ENCODE results near the gene LRRK1.

The LRRK1 gene

DNA sequence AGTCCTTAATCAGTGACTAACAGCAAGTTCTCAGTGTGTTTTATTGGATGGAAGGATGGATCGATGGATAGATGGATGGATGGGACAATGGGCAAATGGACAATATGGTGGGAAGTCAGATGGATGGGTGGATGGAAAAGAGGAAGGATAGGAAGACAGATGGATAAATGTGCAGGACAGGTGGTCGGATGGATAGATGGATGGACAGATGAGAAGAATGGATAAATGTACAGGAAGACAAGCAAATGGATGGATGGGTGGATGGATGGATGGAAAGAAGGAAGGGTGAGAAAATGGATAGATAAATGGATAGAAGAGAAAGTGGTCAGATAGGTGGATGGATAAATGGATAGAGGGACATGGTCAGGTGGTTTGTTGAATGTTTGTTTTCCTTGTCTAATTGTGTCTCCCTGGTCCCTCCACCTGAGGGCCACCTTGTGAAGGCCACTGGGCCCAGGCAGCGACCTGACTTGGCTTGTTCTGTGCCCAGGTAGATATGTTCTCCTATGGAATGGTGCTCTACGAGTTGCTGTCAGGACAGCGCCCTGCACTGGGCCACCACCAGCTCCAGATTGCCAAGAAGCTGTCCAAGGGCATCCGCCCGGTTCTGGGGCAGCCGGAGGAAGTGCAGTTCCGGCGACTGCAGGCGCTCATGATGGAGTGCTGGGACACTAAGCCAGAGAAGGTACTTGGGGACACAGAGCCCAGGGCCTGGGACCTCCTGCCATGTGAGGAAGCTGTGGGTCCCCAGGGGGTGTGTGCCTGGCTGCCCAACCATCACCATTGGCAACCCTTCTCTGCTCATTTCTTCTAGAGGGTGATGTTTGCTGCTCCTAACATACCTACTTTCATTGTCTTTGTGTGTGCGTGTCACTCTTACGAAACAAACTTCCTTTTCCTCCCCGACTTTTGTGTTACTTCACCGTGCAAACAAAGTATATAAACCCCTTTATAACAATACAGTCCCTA is 137.5 kb downstream of the LRRK1 start:
- no peak for DNase-seq (ENCODE audit: low read depth)

DNA sequence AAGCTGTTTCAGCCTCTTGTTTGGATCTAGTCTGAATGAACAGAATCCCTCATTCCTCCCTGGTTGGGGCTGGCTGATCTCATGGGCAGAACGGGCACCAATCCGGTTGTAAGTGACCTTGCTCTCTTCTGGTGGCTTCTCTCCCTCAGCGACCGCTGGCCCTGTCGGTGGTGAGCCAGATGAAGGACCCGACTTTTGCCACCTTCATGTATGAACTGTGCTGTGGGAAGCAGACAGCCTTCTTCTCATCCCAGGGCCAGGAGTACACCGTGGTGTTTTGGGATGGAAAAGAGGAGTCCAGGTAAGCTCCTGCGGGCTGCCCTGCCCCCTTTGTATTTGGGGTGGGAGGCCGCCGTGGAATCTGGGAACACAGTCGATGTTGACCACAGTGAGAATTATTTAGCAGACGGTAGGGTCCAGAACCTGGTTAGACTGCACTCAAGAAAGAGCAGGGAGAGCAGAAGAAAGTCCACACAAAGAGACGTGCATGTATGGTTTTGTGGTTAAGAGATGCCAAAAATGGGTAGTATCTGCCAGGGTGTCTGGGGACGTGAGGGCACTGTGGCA is 138.8 kb downstream of the LRRK1 start:
- DNase-seq (ENCODE audit: low read depth), result no peak

DNA sequence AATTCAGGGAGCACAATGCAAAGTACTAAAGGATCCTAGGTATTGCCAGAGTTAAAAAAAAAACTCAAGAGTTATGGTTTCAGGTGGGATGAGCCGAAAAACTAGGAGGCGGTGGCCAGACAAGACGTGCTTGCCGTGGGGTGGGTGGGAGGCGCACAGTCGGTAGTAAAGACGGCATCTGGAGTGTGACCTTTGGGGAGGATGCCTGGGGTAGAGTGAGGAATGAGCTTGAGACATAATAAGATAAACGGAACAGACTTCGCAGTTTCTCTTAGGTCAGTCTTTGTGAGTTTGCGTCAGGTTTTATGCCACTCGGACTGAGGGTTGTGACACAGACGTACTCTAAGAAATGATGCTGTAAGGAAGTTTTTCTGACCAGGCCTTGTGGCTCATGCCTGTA is 139.6 kb downstream of the LRRK1 start:
- no peak for DNase-seq (ENCODE audit: low read depth)

DNA sequence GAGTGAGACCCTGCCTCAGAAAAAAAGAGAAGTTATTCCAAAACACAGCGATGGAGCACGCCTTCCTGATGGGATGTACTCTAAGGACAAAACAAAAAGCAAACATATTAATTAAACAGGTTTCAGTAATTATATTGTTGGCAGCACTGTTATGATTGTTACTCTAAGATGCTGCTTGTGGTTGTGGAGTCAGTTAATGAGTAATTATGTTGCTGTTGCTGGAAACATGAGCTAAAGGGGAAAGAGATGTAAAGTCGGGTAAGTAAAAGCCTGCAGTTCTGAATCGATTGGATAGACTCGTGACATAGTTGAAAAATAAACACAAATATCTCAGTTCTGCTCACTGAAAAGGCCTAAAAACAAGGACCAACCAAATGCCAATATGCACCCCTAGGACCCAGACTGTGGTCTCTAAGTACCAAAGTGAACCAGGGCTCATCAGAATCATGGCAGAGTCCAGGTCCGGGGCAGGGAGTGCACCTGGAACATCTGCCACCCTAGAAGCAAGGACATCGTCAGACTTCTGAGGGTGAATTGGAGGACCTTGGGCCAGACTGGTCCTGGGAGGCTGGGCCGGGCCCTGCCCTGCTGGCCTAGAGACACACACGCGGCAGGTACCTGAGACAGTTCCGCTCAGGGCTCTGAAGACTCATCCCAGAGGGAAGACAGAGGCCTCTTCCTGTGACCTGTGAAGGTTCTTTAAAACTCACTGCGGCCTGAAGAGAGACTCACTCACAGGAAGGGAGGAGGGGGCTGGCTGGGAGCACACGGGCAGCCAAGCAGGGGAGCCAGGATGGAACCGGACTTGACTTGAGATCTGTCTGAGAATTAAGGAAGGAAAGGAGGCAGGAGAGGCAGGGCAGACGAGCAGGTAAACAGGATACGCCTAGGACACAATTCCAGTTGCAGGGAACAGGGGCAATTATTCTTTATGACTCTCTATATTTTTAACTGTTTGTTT is 140.5 kb downstream of the LRRK1 start:
- no peak for DNase-seq (ENCODE audit: low read depth)

DNA sequence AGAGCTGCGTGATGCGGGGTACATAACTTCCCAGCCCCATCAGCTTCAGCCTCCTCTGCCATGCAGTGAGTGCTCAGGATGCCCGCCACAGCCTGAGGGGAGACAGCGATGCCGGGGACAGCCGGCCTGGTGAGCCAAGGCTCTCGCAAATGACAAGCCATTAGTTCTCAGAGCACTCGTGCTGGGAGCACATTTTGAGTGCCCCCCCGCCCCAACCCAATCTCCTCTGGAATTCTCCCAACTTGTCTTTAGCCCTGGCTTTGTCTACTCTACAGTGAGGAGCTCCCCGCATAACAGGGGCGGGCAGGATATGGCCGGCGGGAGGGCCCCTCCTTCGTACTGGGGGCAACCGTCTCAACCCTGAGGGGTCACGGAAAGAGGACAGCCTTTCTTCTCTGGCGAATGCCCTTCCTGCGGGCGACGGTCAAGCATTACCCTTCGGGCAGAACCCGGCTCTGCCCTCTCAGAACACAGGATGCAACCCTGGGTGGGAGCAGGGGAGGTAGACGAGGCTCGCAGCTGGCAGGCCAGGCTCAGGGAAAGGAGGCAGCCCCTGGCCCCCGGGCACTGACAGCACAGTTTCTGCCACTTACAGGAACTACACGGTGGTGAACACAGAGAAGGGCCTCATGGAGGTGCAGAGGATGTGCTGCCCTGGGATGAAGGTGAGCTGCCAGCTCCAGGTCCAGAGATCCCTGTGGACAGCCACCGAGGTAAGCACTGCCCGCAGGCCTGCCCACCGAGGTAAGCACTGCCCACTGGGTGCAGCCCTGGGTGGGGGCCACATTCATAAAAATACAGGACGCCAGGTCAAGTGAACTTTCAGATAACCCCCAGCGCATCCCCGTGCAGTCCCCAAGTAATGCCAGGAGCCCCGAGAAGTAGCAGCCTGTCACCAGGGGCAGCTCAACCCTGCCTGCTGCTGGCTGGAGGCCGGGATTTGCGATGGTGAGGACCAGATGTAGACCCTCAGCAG is 141.7 kb downstream of the LRRK1 start:
- no peak for DNase-seq (ENCODE audit: low read depth)

DNA sequence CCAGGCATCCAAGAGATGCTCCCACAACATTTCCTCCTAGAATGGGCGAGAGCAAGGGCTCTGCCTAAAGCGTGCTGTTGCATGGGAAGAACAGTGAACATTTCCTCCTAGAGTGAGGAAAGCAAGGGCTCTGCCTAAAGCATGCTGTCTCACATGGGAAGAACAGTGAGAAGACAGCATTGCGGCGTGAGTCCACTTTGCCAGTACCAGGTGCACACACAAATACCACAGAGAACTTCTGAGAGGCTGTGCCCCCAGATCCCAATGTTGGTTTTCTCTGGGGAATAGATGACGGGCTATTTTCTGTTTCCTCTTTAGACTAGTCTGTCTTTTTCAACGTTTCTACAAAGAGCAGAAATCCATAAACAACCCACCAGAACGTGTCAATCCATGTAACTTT is 142.9 kb downstream of the LRRK1 start:
- no peak for DNase-seq (ENCODE audit: low read depth)

DNA sequence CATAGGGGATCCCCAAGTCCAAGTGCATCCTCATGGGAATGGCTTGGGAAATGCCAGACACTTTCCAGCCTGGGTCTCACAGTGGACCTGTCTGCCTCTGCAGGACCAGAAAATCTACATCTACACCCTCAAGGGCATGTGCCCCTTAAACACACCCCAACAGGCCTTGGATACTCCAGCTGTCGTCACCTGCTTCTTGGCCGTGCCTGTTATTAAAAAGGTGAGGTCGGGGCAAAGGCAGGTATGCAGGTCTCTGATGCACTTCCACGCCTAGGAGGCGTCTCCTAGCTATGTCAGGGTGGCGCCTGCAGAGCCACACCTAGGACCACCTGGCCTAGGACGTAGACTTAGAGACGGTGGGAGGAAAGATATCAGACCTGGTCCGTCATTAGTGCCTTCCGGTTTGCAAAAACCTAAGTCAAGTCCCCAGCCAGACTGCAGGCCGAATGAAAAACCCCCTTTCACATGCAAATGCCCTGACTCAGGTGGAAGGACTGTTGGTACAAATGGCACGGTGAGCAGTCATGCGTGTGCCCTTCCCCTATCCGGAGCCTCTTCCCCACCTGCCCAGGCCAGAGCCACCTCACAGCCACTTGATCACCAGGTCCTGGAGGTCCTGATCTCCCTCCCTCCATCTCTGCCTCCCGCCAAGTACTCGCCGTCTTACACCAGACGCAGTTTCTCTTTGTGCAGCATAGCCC is 143.5 kb downstream of the LRRK1 start:
- no peak for DNase-seq (ENCODE audit: low read depth)

DNA sequence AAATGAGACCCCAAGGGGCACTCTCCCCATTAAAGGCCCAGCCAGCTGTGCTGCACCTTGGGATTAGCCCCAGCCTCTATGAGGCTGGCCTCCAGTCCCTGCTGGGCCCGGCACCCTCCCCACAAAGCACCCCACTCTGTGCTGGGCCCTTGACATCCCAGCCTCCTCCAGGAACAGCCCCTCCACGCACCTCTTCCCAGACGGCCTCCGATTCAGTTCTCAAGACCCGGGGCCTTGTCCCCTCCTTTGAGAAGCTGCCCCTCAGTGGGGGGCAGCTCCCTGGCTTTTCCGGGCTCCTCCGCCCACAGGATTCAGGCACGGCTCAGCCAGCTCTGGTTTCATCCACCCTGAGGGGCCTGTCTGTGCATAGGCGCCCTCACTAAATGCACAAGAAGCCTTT is 144.1 kb downstream of the LRRK1 start:
- DNase-seq (ENCODE audit: low read depth), result no peak

DNA sequence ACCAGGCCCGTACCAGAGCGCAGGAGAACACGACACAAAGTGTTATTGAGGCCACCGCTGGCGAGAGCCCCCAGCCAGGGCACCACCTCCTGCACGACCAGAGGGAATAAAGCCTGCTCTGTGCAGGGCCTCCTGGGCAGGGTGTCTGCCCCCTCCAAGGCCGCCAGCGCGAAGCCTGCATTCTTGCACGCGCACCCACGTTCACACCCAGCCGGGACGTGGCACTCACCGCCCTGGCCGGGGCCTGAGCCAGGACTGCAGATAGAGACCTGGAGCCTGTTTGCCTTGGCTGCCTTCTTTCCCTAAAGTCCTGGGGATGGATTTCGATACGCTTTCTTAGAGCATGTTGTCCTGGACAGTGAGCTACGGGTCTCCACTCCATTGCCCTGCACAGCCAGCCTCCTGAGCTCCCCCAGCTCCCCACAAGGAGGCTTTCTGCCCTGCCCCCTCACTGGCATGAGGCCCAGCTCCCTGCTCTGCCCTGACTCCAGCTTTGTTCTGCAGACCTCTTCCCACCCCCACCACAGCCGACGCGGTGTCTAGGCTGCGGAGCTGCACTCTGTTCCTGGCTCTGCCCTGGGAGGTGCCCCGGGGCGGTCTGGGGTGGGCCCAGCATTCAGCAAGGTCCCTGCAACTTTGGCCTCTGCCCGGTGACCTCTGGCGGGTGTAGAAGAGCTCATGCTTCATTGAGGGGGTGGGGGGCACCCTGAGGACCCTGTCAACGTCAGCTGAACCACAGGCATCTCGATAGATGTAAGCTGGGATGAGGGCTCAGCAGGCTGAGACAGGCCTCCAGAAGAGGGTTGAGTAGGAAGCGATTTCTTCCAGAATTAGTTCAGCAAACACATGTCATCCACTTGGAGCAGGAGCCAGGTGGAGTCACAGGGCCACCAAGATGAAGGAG is 145.0 kb downstream of the LRRK1 start:
- DNase-seq (ENCODE audit: low read depth), result no peak

DNA sequence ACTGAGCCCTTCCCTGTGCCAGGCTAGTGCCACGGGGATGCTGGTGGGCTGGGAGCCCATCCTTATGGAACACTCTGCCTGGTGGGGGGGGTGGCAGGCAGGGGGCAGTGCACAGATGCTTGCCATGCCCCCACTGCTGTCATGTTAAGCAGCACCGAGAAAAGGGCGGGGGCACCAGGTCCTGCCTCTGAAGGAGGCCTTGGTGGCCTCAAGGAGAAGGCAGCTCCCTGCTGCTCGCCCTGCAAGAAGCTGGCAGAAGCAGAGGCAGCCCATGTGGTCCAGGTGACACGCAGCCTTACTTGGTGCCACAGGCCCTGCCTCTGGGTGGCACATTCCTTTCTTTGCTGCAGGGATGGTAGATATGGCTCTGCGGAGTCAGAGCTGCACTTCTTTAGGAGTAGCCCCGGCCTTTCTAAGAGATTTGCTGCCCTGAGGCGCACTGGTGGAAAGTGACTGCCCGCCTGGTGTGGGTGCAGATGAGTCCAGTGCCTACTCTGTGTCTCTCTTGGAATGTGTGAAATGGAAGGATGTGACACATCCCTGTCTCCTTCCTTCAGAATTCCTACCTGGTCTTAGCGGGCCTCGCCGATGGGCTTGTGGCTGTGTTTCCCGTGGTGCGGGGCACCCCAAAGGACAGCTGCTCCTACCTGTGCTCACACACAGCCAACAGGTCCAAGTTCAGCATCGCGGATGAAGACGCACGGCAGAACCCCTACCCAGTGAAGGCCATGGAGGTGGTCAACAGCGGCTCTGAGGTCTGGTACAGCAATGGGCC is 145.8 kb downstream of the LRRK1 start:
- no peak for DNase-seq (ENCODE audit: low read depth)

DNA sequence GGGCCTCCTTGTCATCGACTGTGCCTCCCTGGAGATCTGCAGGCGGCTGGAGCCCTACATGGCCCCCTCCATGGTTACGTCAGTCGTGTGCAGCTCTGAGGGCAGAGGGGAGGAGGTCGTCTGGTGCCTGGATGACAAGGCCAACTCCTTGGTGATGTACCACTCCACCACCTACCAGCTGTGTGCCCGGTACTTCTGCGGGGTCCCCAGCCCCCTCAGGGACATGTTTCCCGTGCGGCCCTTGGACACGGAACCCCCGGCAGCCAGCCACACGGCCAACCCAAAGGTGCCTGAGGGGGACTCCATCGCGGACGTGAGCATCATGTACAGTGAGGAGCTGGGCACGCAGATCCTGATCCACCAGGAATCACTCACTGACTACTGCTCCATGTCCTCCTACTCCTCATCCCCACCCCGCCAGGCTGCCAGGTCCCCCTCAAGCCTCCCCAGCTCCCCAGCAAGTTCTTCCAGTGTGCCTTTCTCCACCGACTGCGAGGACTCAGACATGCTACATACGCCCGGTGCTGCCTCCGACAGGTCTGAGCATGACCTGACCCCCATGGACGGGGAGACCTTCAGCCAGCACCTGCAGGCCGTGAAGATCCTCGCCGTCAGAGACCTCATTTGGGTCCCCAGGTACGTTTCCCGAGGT is 146.5 kb downstream of the LRRK1 start:
- no peak for DNase-seq (ENCODE audit: low read depth)

DNA sequence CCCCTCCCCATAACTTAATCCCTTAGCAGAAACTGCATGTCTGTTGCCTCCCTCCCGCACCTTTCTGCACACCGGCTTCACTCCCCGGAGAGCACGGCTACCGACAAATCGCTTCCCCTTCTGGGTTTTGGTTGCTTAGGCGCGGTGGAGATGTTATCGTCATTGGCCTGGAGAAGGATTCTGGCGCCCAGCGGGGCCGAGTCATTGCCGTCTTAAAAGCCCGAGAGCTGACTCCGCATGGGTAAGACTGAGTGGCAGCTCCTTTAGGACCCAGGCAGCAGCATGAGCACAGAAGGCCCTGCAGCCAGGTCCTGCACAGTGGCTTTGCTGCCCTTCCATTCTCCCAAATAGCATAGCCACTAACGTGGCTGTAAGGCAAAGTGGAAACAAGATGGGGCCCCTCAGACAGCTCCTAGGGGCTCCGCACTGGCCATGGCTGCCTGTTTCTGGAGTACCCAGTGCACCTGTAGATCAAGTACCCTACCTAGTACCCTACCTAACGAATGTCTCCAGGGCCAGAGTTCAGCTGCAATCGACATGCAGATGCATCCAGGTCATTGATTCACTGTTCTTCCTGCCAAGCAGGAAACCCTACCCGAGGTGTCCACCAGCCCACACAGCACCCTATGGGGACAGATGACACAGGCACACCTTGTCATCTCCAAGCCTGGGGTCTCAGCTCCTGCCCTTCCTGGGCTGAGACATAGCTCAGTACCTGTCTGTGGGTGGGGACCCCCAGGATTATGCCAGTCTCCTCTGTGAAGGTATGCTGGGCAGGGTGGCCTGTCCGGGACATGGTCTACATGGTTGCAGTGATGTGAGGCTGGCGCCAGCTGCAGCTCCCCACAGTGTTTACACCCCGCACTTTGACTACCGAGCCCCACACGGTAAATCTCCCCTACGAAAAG is 147.6 kb downstream of the LRRK1 start:
- no peak for DNase-seq (ENCODE audit: low read depth)

DNA sequence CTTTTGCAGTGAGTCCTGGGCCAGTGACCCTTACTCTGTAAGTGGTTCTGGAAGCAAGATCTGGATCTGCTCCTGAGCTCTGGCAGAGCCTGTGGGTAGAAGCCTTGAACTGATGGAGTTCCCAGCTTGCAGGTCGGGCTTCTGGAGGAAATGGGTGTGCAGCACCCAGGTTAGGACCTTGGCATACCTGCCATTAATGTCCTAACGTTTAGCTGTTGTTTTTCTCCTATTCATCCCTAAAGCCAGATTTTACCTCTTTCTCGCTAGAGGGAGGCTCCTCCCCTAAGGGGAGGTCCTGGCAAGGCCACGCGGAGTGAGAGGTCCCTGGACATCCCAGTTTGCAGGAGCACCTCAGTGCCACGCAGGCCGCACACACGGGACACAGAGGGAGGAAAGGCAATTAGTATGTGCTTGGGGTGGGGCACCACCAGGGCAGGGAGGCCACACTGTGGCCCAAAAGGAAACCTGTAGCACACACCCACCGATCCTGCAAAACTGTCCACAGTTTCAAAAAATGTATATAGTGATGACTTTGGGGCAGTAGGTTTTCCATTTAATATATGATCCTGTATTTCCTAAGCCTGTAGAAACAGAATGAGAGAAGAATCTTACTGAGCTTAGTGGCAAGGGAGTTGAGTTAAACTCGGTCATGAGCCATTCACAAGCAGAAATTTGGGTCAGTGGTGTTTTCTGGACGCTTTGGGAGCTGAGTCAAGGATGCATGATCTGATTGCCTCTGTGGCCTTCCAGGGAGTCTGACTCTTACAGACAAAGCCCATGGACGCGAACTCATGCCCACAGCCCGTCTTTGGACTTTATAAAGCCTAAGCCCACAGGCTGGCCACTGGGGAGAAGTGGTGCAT is 148.7 kb downstream of the LRRK1 start:
- no peak for DNase-seq (ENCODE audit: low read depth)

DNA sequence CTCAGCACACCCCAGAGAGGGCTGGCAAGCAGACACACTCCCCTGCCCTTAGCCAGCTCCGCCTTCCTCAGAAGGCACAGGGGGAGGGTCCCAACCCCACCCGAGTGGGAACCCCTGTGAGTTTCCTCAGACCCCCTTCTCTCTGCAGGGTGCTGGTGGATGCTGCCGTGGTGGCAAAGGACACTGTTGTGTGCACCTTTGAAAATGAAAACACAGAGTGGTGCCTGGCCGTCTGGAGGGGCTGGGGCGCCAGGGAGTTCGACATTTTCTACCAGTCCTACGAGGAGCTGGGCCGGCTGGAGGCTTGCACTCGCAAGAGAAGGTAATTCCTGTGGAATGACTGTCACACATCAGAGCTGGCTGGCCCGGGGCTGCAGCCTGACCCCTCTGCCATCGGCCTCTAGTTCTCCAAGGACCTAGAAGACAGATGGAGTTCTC is 149.4 kb downstream of the LRRK1 start:
- DNase-seq (ENCODE audit: low read depth), result no peak

DNA sequence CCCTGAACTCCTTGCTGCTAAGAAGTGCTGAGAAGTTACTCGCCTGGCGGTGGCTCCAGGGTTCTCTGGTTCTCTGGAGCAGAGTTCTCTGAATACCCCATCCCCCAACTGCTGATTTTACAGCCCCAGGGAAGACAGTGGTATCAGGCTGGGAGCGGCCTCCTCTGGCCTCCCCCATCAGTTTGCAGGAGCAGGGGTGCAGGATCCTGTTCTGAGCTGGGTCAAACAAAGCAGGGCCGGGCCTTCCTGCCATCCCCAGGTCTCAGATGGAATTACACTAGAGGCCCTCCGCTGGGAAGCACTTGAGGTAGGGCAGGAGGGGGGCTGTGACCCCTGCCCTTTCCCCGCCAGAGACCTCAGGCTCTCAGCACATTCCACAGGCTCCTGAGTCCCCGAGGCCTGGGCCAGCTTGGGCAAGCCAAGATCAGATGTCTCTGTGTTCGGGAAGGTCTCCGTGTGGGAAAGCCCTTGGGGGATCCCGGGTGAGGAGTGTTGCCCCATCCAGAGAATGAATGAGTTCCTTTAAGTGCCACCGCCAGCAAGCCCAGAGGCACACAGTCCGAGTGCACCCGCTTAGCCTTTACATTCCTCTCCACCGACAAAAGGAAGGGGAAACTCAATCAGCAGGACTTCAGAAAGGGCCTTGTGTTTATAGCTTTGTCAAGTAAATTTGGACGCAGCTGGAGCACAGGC is 149.9 kb downstream of the LRRK1 start:
- no peak for DNase-seq (ENCODE audit: low read depth)

DNA sequence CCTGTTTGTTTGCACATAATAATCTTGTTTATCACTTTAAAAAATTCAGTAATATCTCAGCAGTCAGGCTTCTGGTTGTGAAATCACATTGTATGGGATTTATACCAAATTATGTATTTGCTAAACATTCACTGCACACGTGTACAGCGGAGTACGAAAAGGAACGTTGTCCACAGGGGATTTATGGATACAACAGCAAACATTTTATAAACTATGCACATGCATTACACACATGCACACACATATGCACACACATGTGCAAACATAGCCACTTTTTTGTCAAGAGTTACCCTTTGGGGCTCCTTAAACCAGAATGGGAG is 150.5 kb downstream of the LRRK1 start:
- no peak for DNase-seq (ENCODE audit: low read depth)
